Testis (tissue), 2 donors: ENCODE data around the gene PLEKHA7.
"Not testable (repeated sequence)": the region's sequence is repeated elsewhere in the genome, so short reads cannot be mapped to it uniquely, and the experiment has no call there.

Experiments used
- POLR2A ChIP-seq: fragments of 450-650 bp; IDR thresholded peaks from one replicate; pipeline ENCODE4 v1.6.1; 2017; ENCODE audit warnings: antibody characterized with exemption, mild to moderate bottlenecking, moderate library complexity
- TF ChIP-seq, protein P1 (sequence below), 3 experiments: fragments of 450-650 bp in 2 of 3; fragments of 200-600 bp in 1 of 3; sonication (generic) in 1 of 3; IDR thresholded peaks; one replicate each; pipeline ENCODE4 v1.5.1; 2016 to 2019; ENCODE audit warnings: antibody characterized with exemption in 3 of 3, mild to moderate bottlenecking in 2 of 3, moderate library complexity in 1 of 3

DNA sequence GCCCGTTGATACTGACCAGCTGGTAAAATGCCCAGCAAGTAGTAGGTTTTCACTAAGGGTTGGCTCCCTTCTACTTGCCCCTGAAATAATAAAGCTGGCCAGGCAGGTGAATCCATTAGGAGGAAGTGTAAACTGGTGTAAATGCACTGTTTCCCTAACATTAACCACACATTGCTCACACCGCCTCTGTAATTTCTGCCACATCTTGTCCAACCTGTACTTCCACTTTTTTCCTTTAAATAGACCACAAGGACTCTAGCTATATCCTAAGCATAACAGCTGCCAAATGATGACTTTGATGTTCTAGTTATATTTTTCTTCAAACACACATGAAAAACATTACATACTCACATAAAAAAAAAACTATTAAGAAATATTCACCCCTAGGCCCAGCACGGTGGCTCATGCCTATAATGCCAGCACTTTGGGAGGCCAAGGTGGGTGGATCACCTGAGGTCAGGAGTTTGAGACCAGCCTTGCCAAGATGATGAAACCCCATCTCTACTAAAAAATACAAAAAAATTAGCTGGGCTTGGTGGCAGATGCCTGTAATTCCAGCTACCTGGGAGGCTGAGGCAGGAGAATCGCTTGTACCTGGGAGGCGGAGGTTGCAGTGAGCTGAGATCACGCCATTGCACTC lies 95.6 kb downstream of the PLEKHA7 start:
- not testable (repeated sequence) for TF ChIP-seq POLR2A
- TF ChIP-seq, protein P1, sequence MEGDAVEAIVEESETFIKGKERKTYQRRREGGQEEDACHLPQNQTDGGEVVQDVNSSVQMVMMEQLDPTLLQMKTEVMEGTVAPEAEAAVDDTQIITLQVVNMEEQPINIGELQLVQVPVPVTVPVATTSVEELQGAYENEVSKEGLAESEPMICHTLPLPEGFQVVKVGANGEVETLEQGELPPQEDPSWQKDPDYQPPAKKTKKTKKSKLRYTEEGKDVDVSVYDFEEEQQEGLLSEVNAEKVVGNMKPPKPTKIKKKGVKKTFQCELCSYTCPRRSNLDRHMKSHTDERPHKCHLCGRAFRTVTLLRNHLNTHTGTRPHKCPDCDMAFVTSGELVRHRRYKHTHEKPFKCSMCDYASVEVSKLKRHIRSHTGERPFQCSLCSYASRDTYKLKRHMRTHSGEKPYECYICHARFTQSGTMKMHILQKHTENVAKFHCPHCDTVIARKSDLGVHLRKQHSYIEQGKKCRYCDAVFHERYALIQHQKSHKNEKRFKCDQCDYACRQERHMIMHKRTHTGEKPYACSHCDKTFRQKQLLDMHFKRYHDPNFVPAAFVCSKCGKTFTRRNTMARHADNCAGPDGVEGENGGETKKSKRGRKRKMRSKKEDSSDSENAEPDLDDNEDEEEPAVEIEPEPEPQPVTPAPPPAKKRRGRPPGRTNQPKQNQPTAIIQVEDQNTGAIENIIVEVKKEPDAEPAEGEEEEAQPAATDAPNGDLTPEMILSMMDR (IDR thresholded peaks at IDR 0.05) = not testable (repeated sequence)
